HG02840 (cell line): ENCODE results near the gene SAXO2.
"Not testable (repeated sequence)": the region's sequence is repeated elsewhere in the genome, so short reads cannot be mapped to it uniquely, and the experiment has no call there.

Experiments used
- ATAC-seq: cut with Tn5 transposase; IDR thresholded peaks from one replicate; pipeline ENCODE4 v1.9.1; 2021; ENCODE audit warnings: mild to moderate bottlenecking, moderate library complexity, moderate number of reproducible peaks; ENCODE audit not compliant: unreplicated experiment, low FRiP score

The SAXO2 gene

DNA sequence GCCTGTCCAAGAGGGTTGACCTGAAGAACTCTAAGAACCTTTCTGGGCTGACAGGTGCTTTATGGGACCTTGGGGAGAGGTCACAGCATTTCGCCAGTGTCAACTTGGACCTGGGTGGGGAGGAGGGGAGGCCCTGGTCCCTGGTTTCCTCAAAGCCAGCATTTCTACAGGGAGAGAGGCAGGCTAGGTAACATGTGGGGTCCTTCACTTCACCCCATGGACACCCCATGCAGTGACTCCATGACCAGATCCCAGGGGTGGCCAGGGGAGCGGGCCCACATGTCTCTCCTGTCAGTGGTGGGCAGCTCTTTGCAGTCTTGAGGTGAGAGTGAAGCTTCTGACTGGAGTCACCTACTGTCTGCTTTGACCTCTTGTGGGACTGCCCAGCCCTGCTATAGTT lies 50.8 kb downstream of the SAXO2 start:
- ATAC-seq: no peak

- ATAC-seq: not testable (repeated sequence)
Observed at GRCh38 chr15:82313951-82314768, 51.5 kb downstream of the SAXO2 start.

DNA sequence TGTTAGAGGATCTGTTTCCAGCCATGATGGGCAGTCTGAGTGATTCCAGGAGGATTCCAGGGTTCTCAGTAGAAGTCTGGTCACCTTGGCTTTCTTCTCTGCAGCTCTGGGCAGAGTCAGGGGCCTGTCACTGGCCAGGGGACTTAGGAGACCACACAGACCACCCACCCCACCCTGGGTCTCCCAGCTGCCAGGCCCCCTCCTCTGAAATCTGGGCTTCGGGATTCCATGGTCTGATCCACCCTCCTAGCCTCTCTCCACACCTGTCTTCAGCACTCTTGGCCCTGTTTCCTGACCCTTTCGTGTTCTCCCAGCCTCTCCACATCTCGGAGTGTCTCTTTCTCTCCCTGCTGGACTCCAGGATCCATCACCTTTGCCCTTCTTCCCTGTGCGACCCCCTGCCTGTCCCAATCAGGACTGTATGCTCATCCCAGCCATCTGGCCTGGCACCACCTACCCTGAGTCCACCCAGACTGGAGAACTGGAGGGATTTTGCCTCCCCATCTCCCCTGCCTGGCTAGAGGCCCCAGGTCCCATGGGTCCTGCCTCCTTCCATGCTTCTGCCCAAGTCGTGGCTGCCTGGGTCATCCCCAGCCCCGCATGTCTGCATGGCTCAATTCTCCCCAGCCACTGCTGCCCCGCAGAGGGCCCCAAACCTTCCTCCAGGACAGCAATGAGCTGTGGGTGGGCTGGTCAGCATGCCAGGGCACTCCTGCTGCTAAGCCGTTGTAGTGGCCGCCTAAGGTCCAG lies 52.3 kb downstream of the SAXO2 start:
- ATAC-seq: no peak

GRCh38 chr15:82315519-82316246 lies 53.1 kb downstream of the SAXO2 start:
- no peak for ATAC-seq

- not testable (repeated sequence) for ATAC-seq
Observed at GRCh38 chr15:82316247-82317090, 53.9 kb downstream of the SAXO2 start.

DNA sequence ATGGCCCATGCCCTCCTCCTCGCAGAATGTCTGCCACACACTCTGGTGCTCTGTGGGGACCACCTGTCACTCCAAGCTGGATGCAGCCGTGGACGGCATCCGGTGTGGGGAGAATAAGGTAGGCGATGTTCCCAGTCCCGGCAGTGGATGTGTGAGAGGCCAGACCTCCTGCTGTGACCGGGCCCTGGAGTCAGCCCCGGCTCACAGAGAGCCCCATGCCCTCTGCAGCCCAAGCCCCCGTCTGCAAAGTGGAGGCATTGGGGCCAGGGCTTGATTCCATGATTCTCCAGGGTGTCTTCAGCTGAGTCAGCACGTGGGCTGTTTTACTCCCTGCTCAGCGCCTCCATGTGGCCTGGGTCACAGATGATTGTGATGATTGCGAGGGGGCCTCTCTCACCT lies 54.5 kb downstream of the SAXO2 start:
- ATAC-seq: no peak

DNA sequence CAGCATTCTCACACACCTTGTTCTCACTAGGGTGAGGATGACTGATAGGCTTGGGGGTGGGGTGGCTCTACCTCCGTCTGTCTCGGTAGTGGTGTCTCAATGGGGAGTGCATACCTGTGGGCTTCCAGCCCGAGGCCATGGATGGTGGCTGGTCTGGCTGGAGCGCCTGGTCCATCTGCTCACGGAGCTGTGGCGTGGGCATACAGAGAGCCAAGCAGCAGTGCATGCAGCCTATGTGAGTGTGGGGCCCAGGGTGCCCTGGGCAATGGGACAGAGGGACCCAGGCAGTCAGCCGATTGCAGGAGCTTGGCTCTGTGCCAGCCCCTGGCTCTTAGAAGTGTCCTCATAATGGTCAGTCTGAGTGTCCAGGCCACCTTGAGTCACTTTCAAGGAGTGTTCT lies 54.9 kb downstream of the SAXO2 start:
- ATAC-seq: not testable (repeated sequence)

DNA sequence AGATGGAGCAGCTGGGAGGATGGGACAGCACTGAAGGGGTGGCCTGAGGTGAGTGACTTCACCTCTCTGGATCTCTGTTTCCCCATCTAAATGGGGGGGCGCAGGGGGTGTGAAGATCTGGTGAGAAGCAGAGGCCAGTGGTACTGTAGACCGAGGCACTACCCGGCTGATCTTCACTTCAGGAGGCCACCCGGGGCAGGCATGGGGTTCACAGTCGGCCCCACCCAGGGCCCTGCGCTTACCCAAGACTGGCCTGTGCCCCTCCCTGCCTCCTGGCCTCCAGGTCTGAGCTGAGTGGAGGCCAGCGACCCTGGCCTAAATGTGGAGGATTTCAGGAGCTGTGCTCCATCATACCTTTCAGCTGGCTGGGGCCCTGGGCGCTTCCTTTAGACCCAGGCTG lies 55.7 kb downstream of the SAXO2 start:
- ATAC-seq: not testable (repeated sequence)

DNA sequence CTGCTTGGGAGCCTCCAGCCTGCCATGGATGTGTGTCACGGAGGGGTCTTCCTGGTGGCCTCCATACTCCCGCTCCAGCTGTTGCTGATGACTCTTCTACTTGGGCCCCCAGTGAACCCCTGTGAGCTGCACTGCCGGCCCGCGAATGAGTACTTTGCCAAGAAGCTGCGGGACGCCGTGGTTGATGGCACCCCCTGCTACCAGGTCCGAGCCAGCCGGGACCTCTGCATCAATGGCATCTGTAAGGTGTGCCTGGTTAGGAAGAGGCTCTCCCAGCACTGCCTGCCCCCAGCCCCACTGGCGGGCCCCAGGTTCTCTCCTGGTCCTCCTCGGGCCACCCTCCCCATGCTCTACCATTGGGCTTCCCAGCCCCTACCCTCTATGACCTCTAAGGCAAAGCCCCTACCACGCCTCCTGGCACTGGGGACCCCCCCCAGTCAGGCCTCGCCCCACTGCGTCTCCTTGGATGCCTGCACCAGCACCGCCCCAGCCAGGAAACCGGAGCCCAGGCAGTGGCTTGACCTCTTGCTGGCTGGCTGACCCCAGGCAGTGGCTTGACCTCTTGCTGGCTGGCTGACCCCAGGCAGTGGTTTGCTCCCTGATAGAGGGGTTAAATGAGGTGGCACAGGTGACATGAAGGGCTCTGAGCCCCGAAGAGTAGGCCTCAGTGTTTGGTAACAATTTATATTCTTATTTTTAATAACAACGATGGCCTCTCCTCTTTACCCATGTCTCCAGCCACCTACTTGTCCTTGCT lies 57.1 kb downstream of the SAXO2 start:
- ATAC-seq: not testable (repeated sequence)

- ATAC-seq: not testable (repeated sequence)
Observed at GRCh38 chr15:82320861-82321260, 58.2 kb downstream of the SAXO2 start.

DNA sequence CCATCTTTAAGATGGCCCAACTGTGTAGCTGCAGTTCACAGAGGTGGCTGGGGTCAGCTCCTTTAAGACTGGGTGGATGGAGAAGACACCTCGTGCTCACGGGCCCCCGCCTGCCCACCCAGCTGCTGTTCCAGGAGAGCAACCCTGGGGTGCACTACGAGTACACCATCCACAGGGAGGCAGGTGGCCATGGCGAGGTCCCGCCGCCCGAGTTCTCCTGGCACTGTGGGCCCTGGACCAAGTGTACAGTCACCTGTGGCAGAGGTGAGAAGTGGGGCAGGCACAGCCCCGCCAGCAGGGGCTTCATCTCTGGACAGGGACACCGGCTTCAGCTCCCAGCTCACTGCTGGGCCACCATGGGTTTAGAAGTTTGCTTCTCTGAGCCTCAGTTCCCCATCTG lies 59.9 kb downstream of the SAXO2 start:
- not testable (repeated sequence) for ATAC-seq

GRCh38 chr15:82324831-82325230 lies 62.2 kb downstream of the SAXO2 start:
- not testable (repeated sequence) for ATAC-seq

DNA sequence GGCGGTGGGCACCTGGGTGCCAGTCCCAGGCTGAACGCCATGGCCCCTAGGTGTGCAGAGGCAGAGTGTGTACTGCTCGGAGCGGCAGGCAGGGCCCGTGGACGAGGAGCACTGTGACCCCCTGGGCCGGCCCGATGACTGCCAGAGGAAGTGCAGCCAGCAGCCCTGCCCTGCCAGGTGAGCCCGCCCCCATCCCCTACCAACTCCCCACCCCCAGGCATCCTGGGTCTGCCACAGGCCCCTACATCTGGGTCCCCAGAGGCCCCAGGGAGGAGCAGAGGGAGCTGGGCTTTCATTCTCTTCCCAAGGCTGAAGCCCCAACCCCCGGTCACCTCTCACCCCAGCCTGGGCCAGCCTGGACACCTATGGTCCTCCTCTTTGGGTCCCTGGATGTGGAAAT lies 63.0 kb downstream of the SAXO2 start:
- ATAC-seq: not testable (repeated sequence)

GRCh38 chr15:82326896-82327295 lies 64.3 kb downstream of the SAXO2 start:
- ATAC-seq: not testable (repeated sequence)

GRCh38 chr15:82327372-82327771 lies 64.8 kb downstream of the SAXO2 start:
- ATAC-seq: not testable (repeated sequence)

DNA sequence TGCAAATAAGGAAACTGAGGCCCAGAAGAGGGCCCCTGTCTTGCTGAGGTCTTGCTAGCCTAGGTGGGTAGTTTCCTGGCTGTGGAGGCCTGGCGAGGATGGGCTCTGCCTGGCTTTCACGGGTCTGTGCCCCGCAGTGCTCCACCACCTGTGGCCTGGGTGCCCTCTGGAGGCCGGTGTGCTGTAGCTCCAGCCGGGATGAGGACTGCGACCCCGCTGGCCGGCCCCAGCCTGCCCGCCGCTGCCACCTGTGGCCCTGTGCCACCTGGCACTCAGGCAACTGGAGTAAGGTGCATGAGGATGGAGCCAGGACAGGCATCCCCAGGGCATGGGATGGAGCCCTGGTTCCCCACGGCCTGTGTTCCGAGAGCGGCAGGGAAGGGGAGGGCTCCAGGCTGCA lies 66.4 kb downstream of the SAXO2 start:
- not testable (repeated sequence) for ATAC-seq

DNA sequence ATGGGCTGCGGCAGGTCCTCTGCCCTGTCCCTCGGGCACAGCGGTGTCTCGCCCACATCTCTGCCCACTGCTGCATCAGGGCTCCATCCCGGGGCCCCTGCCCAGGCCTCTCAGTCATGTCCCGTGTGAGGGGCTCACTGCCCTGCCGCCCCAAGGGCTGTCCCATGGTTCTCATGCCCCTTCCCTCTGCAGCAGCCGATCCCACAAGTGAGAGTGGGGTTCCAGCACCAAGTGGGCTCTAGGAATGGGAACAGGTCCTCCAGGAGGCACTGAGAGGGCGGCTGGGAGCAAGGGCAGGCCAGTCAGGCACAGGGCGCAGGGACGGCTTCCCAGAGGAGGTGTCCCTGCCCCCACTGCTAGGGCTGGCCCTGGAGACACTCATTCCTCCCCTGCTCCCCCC lies 68.3 kb downstream of the SAXO2 start:
- not testable (repeated sequence) for ATAC-seq

- ATAC-seq: not testable (repeated sequence)
Observed at GRCh38 chr15:82331576-82332304, 69.1 kb downstream of the SAXO2 start.
